Activated CD4-positive, alpha-beta T cell treated with anti-CD3 and anti-CD28 coated beads for 36 hours (primary cell): ENCODE measurements around the gene DYNC1LI1. TPM values are rescaled to one million over a fixed set of nuclear protein-coding genes. Genes with fewer than 3 reads are reported as not detected.
A peak's percentile ranks its signal among the peaks of the same experiment; 100 is the strongest.

Source experiments
- ATAC-seq: fragments of 200-7000 bp; cut with Tn5 transposase; one replicate; pipeline ENCODE4 v1.10.0; 2021; ENCODE audit warnings: mild to moderate bottlenecking, moderate library complexity
- CTCF ChIA-PET: fragments of 350-600 bp; sonication (Branson Sonifier 250); formaldehyde crosslinking; loops from one replicate; lab custom pipeline; 2021; ENCODE audit warnings: antibody characterized with exemption; lab: Charles Lee
- POLR2A ChIA-PET: fragments of 350-600 bp; sonication (Branson Sonifier 250); formaldehyde crosslinking; loops from one replicate; lab custom pipeline; 2021; ENCODE audit warnings: antibody characterized with exemption, inconsistent platforms; lab: Charles Lee
- DNase-seq: peaks from one replicate; pipeline ENCODE4 v3.0.0-alpha.2; 2020
- H3K27ac Mint-ChIP-seq: one replicate; pipeline ENCODE4 v1.8.0; 2021; ENCODE audit warnings: mixed read lengths
- H3K27me3 Mint-ChIP-seq: one replicate; pipeline ENCODE4 v1.8.0; 2021; ENCODE audit warnings: mixed read lengths
- H3K36me3 Mint-ChIP-seq: one replicate; pipeline ENCODE4 v1.8.0; 2021; ENCODE audit warnings: low read depth, mixed read lengths
- H3K4me1 Mint-ChIP-seq: one replicate; pipeline ENCODE4 v1.8.0; 2021; ENCODE audit warnings: mixed read lengths
- H3K4me3 Mint-ChIP-seq: one replicate; pipeline ENCODE4 v1.8.0; 2021; ENCODE audit warnings: mild to moderate bottlenecking, moderate library complexity, mixed read lengths
- H3K9me3 Mint-ChIP-seq: one replicate; pipeline ENCODE4 v1.8.0; 2021; ENCODE audit warnings: low read depth, mixed read lengths
- intact Hi-C, 2 experiments: fragments of 100-400 bp; cut with DNase I in 1 of 2; cut with micrococcal nuclease in 1 of 2; formaldehyde crosslinking; loops; one replicate each; pipeline versions ENCODE4 v1.14.2 to v1.15.1; 2022 to 2024; cut with DNase I, micrococcal nuclease
- total RNA-seq, 2 experiments: library from RNA; stranded (reverse); gene quantifications; one replicate each; pipeline ENCODE4 v1.2.3, GENCODE V29; 2021

The DYNC1LI1 gene
- total RNA-seq, 2 experiments from 2014 or later: 31.8 to 31.9 TPM

DNA sequence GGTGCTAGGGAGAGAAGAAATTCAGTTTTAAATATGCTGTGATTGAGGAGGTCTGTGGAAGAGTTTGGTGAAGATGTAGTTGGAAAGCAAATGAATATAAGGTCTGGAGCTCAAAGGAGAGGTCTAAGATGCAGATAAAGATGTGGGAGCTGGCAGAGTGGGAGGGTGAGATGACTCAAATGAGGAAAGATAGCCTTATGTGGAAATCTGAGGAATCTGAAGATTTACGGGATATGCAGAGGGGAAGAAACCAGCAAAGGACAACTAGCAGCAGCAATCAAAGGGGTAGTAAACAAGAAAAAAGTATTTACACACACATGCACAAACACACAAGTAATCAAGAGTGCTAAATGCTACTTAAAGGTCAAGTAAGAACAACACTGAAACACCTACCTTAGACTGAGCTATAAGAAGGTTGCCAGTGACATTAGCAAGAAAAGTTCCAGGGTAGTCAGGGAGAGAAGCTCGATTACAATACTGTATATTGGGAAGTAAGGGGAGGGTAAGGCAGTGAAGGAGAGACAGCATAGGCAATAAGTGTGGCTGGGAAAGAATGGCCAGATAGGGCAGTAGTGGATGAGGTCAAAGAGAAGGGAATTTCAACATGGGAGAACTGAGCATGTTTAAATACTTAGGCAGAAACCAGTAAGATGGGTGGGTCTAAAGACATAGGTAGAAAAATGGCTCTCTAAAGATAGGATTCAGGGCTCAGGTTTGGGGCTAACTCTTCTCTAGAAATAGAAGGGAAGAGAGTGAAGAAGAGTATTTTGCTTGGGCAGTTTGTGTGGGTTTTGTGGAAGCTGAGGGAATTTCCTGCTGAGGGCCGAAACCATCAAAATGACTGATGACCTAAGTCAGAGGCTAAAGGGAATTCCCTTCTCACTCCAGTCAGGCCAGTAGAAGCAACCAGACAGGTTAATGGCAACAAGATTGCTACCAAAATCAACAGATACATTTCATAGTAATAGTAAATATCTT is 76.9 kb downstream of the DYNC1LI1 start:
- Mint-ChIP-seq H3K27ac (no peak overlapping the region), H3K4me1 (peaks cover 19% of the 10 kb centered on the region), H3K36me3 (peaks cover 17% of the 10 kb centered on the region), H3K9me3 (no peaks in the 10 kb centered on the region), H3K27me3 (no peaks in the 10 kb centered on the region), H3K4me3 (no peak overlapping the region)
- DNase-seq (no peak), ATAC-seq (peak; percentile 53)
- intact Hi-C loops: no loop called here
- POLR2A ChIA-PET: no interaction called here
- CTCF ChIA-PET: interaction anchor here (0.6 to 1.0 kb wide), 3 partner anchors 29 to 872 kb away, joined by 3 to 4 read pairs (median 3); no protein-coding TSS in a partner anchor

DNA sequence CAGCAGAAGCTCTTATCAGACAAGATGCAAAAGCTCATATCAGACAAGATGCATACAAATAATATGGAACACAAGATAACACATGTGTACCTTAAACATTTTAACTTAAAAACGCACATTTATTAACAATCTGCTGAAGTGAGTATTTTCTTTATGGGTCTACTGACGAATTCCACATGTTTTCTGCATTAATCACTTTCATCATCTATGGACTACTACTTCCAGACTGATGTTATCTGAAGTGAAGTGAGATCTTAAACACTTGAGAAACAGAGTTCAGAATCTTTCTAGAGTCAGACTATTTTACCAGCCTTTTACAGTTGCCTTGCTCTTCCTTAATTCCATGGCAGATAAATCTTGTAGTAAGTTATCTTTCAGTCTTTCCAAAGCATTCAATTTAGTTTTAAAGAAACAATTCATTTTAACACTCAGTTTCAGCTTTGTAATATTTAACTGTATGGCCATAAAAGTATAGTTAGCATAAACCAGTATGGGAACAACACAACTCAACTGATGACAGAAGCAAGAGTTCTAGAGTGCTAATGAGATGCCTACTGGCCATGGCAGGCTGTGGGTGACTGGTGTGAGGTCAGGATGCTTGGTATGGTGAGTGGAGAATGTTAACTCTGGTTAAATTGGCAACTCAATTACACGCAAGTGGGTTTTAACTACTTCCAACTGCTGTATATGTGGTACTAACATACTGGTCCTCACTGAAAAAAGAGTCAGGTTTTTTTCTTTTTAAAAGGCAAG is 77.8 kb downstream of the DYNC1LI1 start:
- H3K4me3 Mint-ChIP-seq: no peak overlapping the region
- H3K27me3 Mint-ChIP-seq: no peaks in the 10 kb centered on the region
- no peaks in the 10 kb centered on the region for H3K9me3 Mint-ChIP-seq
- POLR2A ChIA-PET: no interaction called here
- peaks cover 23% of the 10 kb centered on the region for H3K36me3 Mint-ChIP-seq
- intact Hi-C loops: no loop called here
- DNase-seq (no peak), ATAC-seq (no peak)
- H3K4me1 Mint-ChIP-seq: peaks cover 18% of the 10 kb centered on the region
- CTCF ChIA-PET: interaction anchor here (1.0 kb wide), 1 partner anchor 30 kb away, joined by 4 read pairs; no protein-coding TSS in a partner anchor
- H3K27ac Mint-ChIP-seq: no peak overlapping the region

DNA sequence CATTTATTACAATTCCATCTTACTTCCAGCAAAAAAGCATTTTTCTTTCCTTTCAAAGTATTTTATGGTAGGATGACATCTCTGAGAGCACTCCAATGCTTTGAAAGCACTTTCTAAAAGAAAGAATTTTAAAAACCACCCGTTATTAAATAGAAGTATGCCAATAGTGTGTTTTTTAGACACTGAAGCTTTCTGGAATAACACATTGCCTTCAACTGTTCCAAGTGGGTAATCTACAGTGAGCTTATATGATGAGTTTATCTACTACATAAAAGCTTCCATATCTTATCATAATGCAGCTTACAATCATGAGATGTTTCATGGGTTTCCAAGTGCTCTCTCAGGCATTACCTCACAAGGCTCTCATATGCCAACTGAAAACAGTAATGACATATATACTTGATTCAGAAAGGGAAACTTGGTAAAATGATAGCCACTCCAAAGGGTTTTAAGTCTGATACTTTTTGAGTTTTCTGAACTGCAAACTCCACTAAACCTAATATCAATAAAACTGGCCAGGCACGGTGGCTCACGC is 82.1 kb downstream of the DYNC1LI1 start:
- DNase-seq (no peak), ATAC-seq (no peak)
- H3K27me3 Mint-ChIP-seq: no peaks in the 10 kb centered on the region
- peaks cover 11% of the 10 kb centered on the region for H3K4me1 Mint-ChIP-seq
- no peaks in the 10 kb centered on the region for H3K9me3 Mint-ChIP-seq
- intact Hi-C loops: no loop called here
- peaks cover 37% of the 10 kb centered on the region for H3K36me3 Mint-ChIP-seq
- ChIA-PET CTCF (interaction anchor here (1.0 kb wide), 1 partner anchor 18 kb away, joined by 4 read pairs; no protein-coding TSS in a partner anchor), POLR2A (interaction anchor here (1.0 kb wide), 1 partner anchor 10 kb away, joined by 4 read pairs; no protein-coding TSS in a partner anchor)
- H3K27ac Mint-ChIP-seq: no peak overlapping the region
- no peak overlapping the region for H3K4me3 Mint-ChIP-seq

DNA sequence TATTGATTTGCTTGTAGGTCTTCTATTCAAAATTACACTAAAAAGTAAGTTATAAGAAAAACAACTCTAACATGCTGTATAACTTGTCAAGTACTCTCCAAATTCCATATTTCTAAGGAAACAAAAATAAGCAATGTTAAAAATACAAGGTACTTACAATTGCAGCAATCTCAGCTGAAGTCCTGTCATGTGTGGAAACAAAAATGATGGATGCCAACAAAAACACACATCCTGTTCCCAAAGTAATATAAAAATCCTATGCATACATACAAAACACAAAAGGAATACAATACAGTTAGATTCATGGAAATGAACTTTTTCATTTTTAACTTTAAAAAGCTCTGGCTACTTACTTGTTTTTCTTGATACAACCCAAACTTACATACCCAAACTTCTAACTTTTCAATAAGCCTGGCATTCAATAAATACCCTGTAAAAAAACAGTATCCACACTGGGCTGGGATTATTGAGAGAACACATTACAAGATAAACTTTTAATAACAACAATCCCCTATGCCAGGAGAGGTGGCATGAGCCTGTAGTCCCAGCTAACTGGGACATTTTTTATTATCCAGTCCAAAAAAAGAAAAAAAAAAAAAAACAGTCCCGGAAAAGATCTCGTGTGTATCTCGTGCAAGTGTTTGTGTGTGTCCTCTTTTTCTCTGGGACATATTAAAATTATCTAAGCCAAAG is 82.7 kb downstream of the DYNC1LI1 start:
- intact Hi-C loops: no loop called here
- peaks cover 13% of the 10 kb centered on the region for H3K4me1 Mint-ChIP-seq
- no peak overlapping the region for H3K27ac Mint-ChIP-seq
- DNase-seq: no peak
- ChIA-PET CTCF (interaction anchor here (1.0 kb wide), 1 partner anchor 18 kb away, joined by 4 read pairs; no protein-coding TSS in a partner anchor), POLR2A (interaction anchor here (1.0 kb wide), 1 partner anchor 10 kb away, joined by 4 read pairs; no protein-coding TSS in a partner anchor)
- H3K4me3 Mint-ChIP-seq: no peak overlapping the region
- ATAC-seq: no peak
- H3K36me3 Mint-ChIP-seq: peaks cover 40% of the 10 kb centered on the region
- no peaks in the 10 kb centered on the region for H3K9me3 Mint-ChIP-seq
- no peaks in the 10 kb centered on the region for H3K27me3 Mint-ChIP-seq

DNA sequence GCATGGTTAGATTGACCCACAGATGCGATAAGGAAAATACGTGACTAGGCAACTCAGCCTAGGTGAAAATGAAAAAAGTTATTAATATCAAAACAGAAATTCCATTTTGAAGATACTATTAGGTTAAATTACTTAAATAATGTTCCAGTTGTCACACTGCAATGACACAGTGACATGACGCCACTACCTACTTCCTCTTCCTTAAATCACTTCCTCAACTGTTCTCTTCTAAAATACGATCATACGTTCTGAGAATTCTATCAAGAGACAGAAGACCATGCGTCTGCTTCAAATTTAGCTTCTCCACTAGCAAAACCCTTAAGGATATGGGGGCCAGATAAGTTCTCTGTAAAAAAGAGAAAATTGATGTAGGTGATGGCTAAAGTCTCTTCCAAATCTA is 86.2 kb downstream of the DYNC1LI1 start:
- H3K27me3 Mint-ChIP-seq: no peaks in the 10 kb centered on the region
- H3K9me3 Mint-ChIP-seq: no peaks in the 10 kb centered on the region
- CTCF ChIA-PET: interaction anchor here (0.7 to 1.9 kb wide), 5 partner anchors 12 to 316 kb away, joined by 3 to 8 read pairs (median 4); no protein-coding TSS in a partner anchor
- H3K4me1 Mint-ChIP-seq: peaks cover 26% of the 10 kb centered on the region
- no peak for ATAC-seq
- POLR2A ChIA-PET: interaction anchor here (0.6 kb wide), 1 partner anchor 338 kb away, joined by 3 read pairs; no protein-coding TSS in a partner anchor
- DNase-seq: no peak
- H3K4me3 Mint-ChIP-seq: no peak overlapping the region
- intact Hi-C loops: no loop called here
- H3K27ac Mint-ChIP-seq: no peak overlapping the region
- peaks cover 58% of the 10 kb centered on the region for H3K36me3 Mint-ChIP-seq

DNA sequence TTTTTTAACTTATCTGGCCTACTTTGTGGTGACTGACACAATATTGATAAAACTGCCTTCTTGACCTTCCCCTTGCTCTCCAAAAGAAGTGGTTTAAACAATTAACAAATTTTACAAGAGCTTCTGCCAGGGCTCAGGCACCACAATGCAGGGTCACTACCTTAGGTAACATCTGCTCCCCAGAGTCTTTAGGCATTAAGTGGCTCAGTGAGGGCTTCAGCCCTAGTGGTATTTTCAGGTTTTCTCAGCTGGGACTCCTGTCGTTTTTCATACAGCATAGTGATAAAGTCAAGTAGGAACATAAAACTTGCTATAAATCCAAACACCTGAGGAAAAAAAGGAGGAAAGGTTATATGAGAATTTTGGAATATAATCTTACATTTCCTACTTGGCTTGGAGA is 86.9 kb downstream of the DYNC1LI1 start:
- peaks cover 26% of the 10 kb centered on the region for H3K4me1 Mint-ChIP-seq
- no peaks in the 10 kb centered on the region for H3K27me3 Mint-ChIP-seq
- no peak overlapping the region for H3K27ac Mint-ChIP-seq
- ChIA-PET POLR2A (no interaction called here), CTCF (interaction anchor here (1.3 kb wide), 1 partner anchor 18 kb away, joined by 4 read pairs; no protein-coding TSS in a partner anchor)
- H3K4me3 Mint-ChIP-seq: no peak overlapping the region
- DNase-seq (no peak), ATAC-seq (no peak)
- peaks cover 65% of the 10 kb centered on the region for H3K36me3 Mint-ChIP-seq
- intact Hi-C loops: no loop called here
- H3K9me3 Mint-ChIP-seq: no peaks in the 10 kb centered on the region

DNA sequence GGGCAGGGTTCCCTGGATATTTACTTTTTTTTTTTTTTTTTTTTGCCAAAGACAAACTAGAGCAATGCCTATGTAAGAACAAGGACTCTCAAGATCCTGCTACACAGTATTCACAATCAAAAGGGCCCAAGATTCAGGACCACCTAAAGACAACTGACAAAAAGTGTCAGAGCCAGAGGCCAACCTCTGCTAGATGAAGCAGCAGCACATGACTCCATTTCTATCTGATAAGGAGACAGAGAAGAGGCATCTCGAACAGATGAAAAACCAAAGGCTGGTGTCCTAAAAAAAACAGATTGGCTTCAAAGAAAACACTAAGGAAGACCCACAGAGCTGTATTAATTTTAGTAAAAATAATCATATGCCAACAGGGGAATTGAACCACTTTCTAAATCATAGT is 88.0 kb downstream of the DYNC1LI1 start:
- ATAC-seq: no peak
- H3K27ac Mint-ChIP-seq: no peak overlapping the region
- DNase-seq: no peak
- H3K27me3 Mint-ChIP-seq: no peaks in the 10 kb centered on the region
- ChIA-PET CTCF (interaction anchor here (1.0 to 1.3 kb wide), 3 partner anchors 13 to 305 kb away, joined by 3 to 5 read pairs (median 5); no protein-coding TSS in a partner anchor), POLR2A (no interaction called here)
- peaks cover 63% of the 10 kb centered on the region for H3K36me3 Mint-ChIP-seq
- intact Hi-C loops: no loop called here
- no peaks in the 10 kb centered on the region for H3K9me3 Mint-ChIP-seq
- H3K4me3 Mint-ChIP-seq: no peak overlapping the region
- H3K4me1 Mint-ChIP-seq: peaks cover 28% of the 10 kb centered on the region

DNA sequence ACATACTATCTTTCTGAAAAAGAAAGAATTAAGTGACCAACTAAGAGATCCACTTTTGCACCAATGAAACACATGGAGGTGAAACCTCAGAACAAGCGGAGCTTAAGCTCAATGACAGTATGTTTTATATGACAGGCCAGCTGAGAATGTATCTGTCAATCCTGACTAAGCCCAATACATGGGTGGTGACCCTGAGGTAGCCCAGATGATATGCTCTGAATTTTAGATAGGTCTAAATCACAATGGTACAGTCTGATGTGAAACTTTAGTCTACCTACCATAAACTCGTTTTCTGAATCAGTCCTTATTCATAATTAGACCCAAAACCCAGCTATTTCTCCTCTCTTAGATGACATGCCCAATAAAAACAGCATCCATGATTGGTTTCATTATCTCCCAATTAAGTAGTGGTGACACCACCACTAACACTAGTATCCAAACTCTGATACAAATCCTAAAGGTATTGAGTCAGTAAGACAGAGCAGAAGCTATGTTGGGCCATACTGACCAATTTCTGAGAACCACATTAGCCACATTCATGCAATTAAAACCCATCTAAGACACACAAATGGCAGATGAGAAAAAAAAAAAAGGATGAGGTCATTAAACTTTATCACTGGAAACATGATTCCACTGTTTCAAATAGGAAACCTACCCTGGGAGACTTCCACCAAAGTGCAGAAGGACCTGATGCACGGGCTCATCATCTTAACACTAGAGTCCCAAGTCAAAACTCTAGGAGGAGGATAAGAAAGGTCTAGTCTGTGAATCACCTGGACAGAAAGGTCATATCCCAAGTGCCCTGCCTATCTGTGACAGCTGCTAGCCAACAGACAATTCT is 88.6 kb downstream of the DYNC1LI1 start:
- DNase-seq (no peak), ATAC-seq (peak; percentile 85)
- intact Hi-C loops: no loop called here
- H3K9me3 Mint-ChIP-seq: no peaks in the 10 kb centered on the region
- H3K27me3 Mint-ChIP-seq: no peaks in the 10 kb centered on the region
- H3K4me3 Mint-ChIP-seq: no peak overlapping the region
- POLR2A ChIA-PET: no interaction called here
- H3K4me1 Mint-ChIP-seq: peaks cover 32% of the 10 kb centered on the region
- peaks cover 67% of the 10 kb centered on the region for H3K36me3 Mint-ChIP-seq
- H3K27ac Mint-ChIP-seq: no peak overlapping the region
- CTCF ChIA-PET: interaction anchor here (1.1 to 1.3 kb wide), 3 partner anchors 12 to 305 kb away, joined by 4 to 5 read pairs (median 5); no protein-coding TSS in a partner anchor

DNA sequence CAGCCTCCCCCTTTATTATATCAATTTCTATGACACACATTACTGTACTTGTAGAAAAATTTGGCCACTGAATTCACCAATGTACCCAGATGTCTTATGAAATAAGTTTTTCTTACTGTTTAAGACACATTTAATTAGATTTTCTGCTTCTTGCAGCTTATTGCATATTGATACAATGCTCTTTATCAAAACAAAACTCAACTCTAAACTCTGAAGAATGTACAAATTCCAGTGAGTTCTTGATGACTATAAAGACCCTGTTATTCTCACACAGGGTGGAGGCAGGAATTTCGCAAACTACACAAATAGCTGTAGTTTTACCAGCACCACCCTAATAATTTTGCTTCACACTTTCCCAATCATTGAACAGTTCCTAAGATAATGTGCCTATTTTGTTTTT is 90.1 kb downstream of the DYNC1LI1 start:
- Mint-ChIP-seq H3K27me3 (no peaks in the 10 kb centered on the region), H3K9me3 (no peaks in the 10 kb centered on the region), H3K27ac (no peak overlapping the region), H3K36me3 (peaks cover 64% of the 10 kb centered on the region), H3K4me3 (no peak overlapping the region), H3K4me1 (peaks cover 35% of the 10 kb centered on the region)
- intact Hi-C loops: no loop called here
- ATAC-seq (no peak), DNase-seq (no peak)
- ChIA-PET CTCF (no interaction called here), POLR2A (interaction anchor here (0.6 kb wide), 1 partner anchor 70 kb away, joined by 7 read pairs; no protein-coding TSS in a partner anchor)
